Ovary (tissue), 9 donors: ENCODE data around the gene TATDN3. TPM values are rescaled to one million over a fixed set of nuclear protein-coding genes. Genes with fewer than 3 reads are reported as not detected.
A peak's percentile ranks its signal among the peaks of the same experiment; 100 is the strongest.

Source experiments
- DNase-seq, 5 donors: peaks; one replicate each; pipeline ENCODE4 v3.0.0-alpha.2; 2019 to 2020
- H3K27ac ChIP-seq, 2 donors: fragments of 200-600 bp; one replicate each; pipeline versions ENCODE4 v1.5.1 to v1.8.0; 2019 to 2022
- H3K27me3 ChIP-seq: fragments of 200-600 bp; one replicate; pipeline ENCODE4 v1.8.0; 2022
- H3K36me3 ChIP-seq: fragments of 200-600 bp; sonication (generic); one replicate; pipeline ENCODE4 v1.5.1; 2019
- H3K4me1 ChIP-seq: one replicate; pipeline ENCODE4 v1.8.1; 2013; ENCODE audit warnings: mild to moderate bottlenecking, moderate library complexity; ENCODE audit not compliant: insufficient read depth
- H3K4me3 ChIP-seq: fragments of 200-600 bp; sonication (generic); one replicate; pipeline ENCODE4 v1.5.1; 2017
- H3K9me3 ChIP-seq, 2 donors: fragments of 200-600 bp in 1 of 2; sonication (generic) in 1 of 2; one replicate each; pipeline versions ENCODE4 v1.5.1 to v1.8.1; 2013 to 2019; ENCODE audit warnings: mild to moderate bottlenecking in 1 of 2, moderate library complexity in 1 of 2
- EP300 ChIP-seq: sonication (generic); formaldehyde crosslinking; IDR thresholded peaks from one replicate; pipeline ENCODE4 v1.6.1; 2017; ENCODE audit warnings: antibody characterized with exemption
- POLR2A ChIP-seq: fragments of 450-650 bp; IDR thresholded peaks from one replicate; pipeline ENCODE4 v1.6.1; 2017; ENCODE audit warnings: antibody characterized with exemption, mild to moderate bottlenecking, moderate library complexity
- WGBS, 3 donors: extraction: QIAGEN DNeasy Blood & Tissue Kit in 1 of 3; methylation state at CpG; one replicate each; pipeline versions ENCODE4 v1.1.5 to v1.1.7; 2013 to 2017; 5-methylcytosine and 5-hydroxymethylcytosine counted together
- intact Hi-C, 4 donors: fragments of 100-400 bp; cut with DNase I; formaldehyde crosslinking; loops; one replicate each; pipeline versions ENCODE4 v1.11.0 to v1.15.1; 2022 to 2023
- polyA plus RNA-seq, 2 donors: library from polyadenylated mRNA; stranded (reverse); fragments of 200-250 nt in 1 of 2; fragments of 350-450 nt in 1 of 2; fragmentation: Illumina TruSeq in 1 of 2; extraction: RNeasy Lipid Tissue Mini Kit (QIAGEN cat#74804) in 1 of 2; gene quantifications; one replicate each; pipeline ENCODE4 v1.2.3, GENCODE V29; 2013 to 2014
- total RNA-seq, 7 donors: library from RNA; depleted of rRNA in 2 of 7; stranded (reverse); fragments of >200 nt in 2 of 7; fragmentation: NEBNext Ultra II Directional in 3 of 7; extraction: Animal tissue kit (Norgen Biotek cat#: 25700) in 3 of 7; gene quantifications; one replicate each; pipeline versions ENCODE4 v1.1.0 to v1.2.4, GENCODE V29; 2016 to 2023
- TF ChIP-seq, protein P1 (sequence below), 3 donors: fragments of 450-650 bp in 2 of 3; fragments of 200-600 bp in 1 of 3; IDR thresholded peaks; one replicate each; pipeline versions ENCODE4 v1.5.1 to v1.8.0; 2016 to 2022; ENCODE audit warnings: antibody characterized with exemption in 3 of 3, mild to moderate bottlenecking in 1 of 3
- donor health status: DM: no; HTN: no; CAD: no; lungs with moderate emphysema.
- donor health status: DM: no; HTN: no; CAD: no.
- donor health status: Bipolar disorder and iron deficiency.
- donor health status: DM: yes; HTN: yes; CAD: no.
- donor health status: DM: no; HTN: no; CAD: no.
- donor health status: DM: yes; HTN: yes; CAD: no.

The TATDN3 gene
- total and polyA plus RNA-seq, 9 donors = 6.8 to 17.1 (median 9.5) TPM

DNA sequence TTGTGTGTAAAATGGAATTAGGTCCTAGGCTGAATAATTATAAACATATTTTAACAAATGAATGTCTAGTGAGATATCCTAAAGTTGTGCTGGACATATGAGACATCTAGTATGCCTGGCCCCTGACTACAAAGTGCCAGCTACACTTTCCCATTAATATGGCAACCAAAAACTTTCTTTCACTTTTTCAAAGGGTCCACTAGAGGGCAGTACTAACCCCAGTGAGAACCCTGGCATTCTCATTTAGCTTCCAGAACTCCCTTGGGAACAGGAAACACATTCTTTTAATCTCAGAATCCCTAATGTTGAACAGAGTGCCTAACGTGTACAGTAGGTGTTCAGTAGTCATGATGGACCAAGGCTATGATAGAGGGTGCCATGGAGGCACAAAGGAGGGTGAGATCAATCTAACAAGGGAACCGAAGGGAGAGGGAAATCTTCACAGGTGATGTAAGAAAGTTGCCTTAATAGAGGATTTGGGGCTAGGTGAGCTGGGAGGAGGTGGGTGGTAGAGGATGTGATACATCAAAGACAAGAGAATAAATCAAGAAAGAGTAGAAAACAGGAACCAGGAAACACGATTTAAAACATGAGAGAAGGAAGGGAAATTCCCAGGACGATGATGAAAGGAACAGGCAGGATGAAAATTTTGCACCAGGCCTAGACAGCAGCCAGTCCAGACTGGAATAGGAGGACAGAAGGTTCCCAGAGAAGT lies 41.7 kb upstream of the TATDN3 start:
- Histone ChIP-seq H3K4me1 (no peaks in the 10 kb centered on the region), H3K36me3 (no peaks in the 10 kb centered on the region), H3K27ac (no peak overlapping the region), H3K9me3 (no peaks in the 10 kb centered on the region), H3K27me3 (no peaks in the 10 kb centered on the region), H3K4me3 (no peak overlapping the region)
- TF ChIP-seq, protein P1, sequence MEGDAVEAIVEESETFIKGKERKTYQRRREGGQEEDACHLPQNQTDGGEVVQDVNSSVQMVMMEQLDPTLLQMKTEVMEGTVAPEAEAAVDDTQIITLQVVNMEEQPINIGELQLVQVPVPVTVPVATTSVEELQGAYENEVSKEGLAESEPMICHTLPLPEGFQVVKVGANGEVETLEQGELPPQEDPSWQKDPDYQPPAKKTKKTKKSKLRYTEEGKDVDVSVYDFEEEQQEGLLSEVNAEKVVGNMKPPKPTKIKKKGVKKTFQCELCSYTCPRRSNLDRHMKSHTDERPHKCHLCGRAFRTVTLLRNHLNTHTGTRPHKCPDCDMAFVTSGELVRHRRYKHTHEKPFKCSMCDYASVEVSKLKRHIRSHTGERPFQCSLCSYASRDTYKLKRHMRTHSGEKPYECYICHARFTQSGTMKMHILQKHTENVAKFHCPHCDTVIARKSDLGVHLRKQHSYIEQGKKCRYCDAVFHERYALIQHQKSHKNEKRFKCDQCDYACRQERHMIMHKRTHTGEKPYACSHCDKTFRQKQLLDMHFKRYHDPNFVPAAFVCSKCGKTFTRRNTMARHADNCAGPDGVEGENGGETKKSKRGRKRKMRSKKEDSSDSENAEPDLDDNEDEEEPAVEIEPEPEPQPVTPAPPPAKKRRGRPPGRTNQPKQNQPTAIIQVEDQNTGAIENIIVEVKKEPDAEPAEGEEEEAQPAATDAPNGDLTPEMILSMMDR (IDR thresholded peaks at IDR 0.05) = no peak
- TF ChIP-seq POLR2A (no peak), EP300 (no peak)
- DNase-seq = no peak
- intact Hi-C loops = no loop called here
- WGBS, 3 donors = 59 to 62% (median 60%) methylated on average over 4 of the region's 4 CpGs

DNA sequence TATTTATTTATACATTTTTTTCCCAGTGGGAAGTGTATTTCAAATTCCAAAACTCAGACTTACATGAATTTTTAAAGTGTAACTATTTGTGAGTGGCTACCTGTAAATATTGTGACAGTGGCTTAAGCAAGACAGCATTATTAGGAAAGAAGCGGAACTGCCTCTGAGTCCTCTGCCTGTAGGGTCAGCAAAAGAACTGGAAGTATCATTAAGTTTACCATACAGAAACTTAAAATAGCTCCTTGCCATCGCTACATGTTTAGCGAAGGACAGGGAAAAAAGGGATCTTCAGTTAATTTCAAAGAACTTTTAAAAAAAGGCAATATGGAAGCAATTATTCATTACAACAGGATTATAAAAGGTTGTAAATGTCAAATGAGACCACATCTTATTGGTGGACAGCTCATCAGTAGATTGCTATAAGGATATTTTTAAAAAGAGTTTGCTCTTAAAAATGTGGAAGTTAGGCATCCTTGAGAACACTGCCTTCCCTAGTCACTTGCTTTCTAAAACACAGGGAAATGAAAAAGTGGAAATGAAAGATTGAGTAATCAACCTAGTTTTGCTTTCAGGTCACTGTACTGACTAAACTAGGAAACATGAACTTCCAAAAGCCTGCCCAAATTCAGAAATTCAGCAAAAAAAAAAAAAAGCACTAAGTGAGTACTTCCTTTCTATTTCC lies 39.3 kb upstream of the TATDN3 start:
- TF ChIP-seq POLR2A (no peak), EP300 (no peak)
- TF ChIP-seq, protein P1 (IDR thresholded peaks at IDR 0.05) = no peak
- no peaks in the 10 kb centered on the region for H3K4me1 ChIP-seq
- WGBS, 3 donors = 60 to 97% (median 62%) methylated on average over 3 of the region's 3 CpGs
- intact Hi-C loops = no loop called here
- no peak for DNase-seq
- no peaks in the 10 kb centered on the region for H3K27me3 ChIP-seq
- no peaks in the 10 kb centered on the region for H3K36me3 ChIP-seq
- H3K9me3 ChIP-seq = no peaks in the 10 kb centered on the region
- H3K27ac ChIP-seq = no peak overlapping the region
- peak overlapping the region; percentile 9 for H3K4me3 ChIP-seq

DNA sequence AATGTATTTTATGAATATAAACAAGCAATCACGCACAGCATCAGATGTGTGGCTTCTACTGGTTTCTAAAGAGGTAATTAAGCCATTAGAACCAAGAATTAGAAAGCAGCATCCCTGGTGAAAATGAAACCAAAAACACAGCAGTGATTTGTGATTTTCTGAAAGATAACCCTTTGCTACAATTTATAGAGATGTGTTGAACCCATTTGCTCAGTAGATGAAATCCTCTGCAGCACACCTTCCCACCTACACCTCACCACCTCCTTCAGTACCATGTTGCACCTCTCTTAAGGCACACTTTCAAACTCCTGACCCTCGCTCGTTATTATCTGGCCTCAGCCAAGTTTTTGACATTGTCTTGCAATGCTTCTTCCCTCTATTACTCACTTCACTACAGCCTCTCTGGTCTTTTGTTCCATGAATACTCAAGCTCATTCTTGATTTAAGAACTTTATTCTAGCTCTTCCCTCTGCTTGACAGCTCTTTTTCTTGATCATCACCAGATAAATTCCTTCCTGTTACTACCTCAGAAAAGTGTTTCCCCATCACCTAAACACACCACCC lies 38.7 kb upstream of the TATDN3 start:
- WGBS, 3 donors = 65 to 82% (median 74%) methylated on average over 3 of the region's 3 CpGs
- no peak overlapping the region for H3K27ac ChIP-seq
- no peaks in the 10 kb centered on the region for H3K4me1 ChIP-seq
- H3K4me3 ChIP-seq = peak overlapping the region; percentile 9
- no peaks in the 10 kb centered on the region for H3K9me3 ChIP-seq
- DNase-seq = no peak
- no peaks in the 10 kb centered on the region for H3K36me3 ChIP-seq
- intact Hi-C loops = no loop called here
- no peaks in the 10 kb centered on the region for H3K27me3 ChIP-seq
- TF ChIP-seq POLR2A = no peak
- TF ChIP-seq, protein P1 (IDR thresholded peaks at IDR 0.05) = no peak
- no peak for TF ChIP-seq EP300

DNA sequence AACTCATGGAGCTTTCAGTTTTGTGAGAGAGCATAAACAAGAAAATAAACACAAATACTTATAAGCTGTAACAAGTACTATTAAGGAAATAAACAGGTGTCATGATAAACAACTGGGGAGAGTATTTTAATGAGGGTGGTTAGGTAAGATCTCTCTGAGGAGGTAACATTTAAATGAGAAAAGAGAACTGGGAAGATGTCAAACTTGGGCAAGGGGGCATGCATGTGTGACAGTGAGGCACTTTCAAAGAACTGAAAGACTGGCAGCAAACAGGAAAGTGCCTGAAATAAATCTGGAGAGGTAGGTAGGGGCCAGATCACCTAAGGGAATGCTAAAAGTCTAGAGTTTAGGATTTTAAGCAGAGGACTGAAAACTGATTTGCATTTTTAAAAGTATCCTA lies 37.9 kb upstream of the TATDN3 start:
- intact Hi-C loops = no loop called here

More for the DNA sequence above, 37.9 kb upstream of the TATDN3 start:
- no peaks in the 10 kb centered on the region for H3K27me3 ChIP-seq
- H3K4me1 ChIP-seq = no peaks in the 10 kb centered on the region
- H3K27ac ChIP-seq = no peak overlapping the region
- no peak overlapping the region for H3K4me3 ChIP-seq
- no peak for DNase-seq
- H3K36me3 ChIP-seq = no peaks in the 10 kb centered on the region
- TF ChIP-seq POLR2A (no peak), EP300 (no peak)
- TF ChIP-seq, protein P1 (IDR thresholded peaks at IDR 0.05) = no peak
- no peaks in the 10 kb centered on the region for H3K9me3 ChIP-seq
